Effector memory CD4-positive, alpha-beta T cell (primary cell): Measurements from ENCODE around the gene ARHGAP19.

ENCODE experiments used
- DNase-seq, 3 donors: peaks; one replicate each; pipeline ENCODE4 v3.0.0-alpha.2; 2020
- H3K27ac ChIP-seq: 2 replicates; pipeline ENCODE4 v1.7.0; 2013; ENCODE audit warnings: mild to moderate bottlenecking, low read length, moderate library complexity; ENCODE audit not compliant: insufficient read depth, poor library complexity, severe bottlenecking
- H3K27me3 ChIP-seq: replicated peaks from 2 replicates; pipeline ENCODE4 v1.7.0; 2013; ENCODE audit warnings: mild to moderate bottlenecking, low read length; ENCODE audit not compliant: insufficient read depth, control insufficient read depth, poor library complexity, severe bottlenecking
- H3K36me3 ChIP-seq: 2 replicates; pipeline ENCODE4 v1.7.0; 2013; ENCODE audit warnings: mild to moderate bottlenecking, low read length, moderate library complexity; ENCODE audit not compliant: control insufficient read depth, insufficient read depth
- H3K4me1 ChIP-seq: 2 replicates; pipeline ENCODE4 v1.7.0; 2013; ENCODE audit warnings: low read length, mild to moderate bottlenecking; ENCODE audit not compliant: control insufficient read depth, insufficient read depth, poor library complexity, severe bottlenecking
- H3K4me3 ChIP-seq: 2 replicates; pipeline ENCODE4 v1.7.0; 2013; ENCODE audit warnings: low read length, low read depth, mild to moderate bottlenecking; ENCODE audit not compliant: insufficient read depth, poor library complexity, severe bottlenecking
- H3K9me3 ChIP-seq: 2 replicates; pipeline ENCODE4 v1.7.0; 2013; ENCODE audit warnings: mild to moderate bottlenecking, low read length, moderate library complexity; ENCODE audit not compliant: control insufficient read depth

Gene ARHGAP19

GRCh38 chr10:97200616-97201015 lies 91.8 kb downstream of the ARHGAP19 start:
- DNase-seq: no peak

GRCh38 chr10:97199152-97199551 lies 93.3 kb downstream of the ARHGAP19 start:
- no peak for DNase-seq
- H3K36me3 ChIP-seq: no peaks in the 10 kb centered on the region

More at GRCh38 chr10:97200616-97201015, 91.8 kb downstream of the ARHGAP19 start:
- no peak overlapping the region for H3K27ac ChIP-seq
- no peaks in the 10 kb centered on the region for H3K27me3 ChIP-seq
- no peak overlapping the region for H3K4me3 ChIP-seq
- no peaks in the 10 kb centered on the region for H3K36me3 ChIP-seq
- H3K4me1 ChIP-seq: peaks cover 5% of the 10 kb centered on the region
- no peaks in the 10 kb centered on the region for H3K9me3 ChIP-seq

GRCh38 chr10:97197030-97197500 lies 95.4 kb downstream of the ARHGAP19 start:
- Histone ChIP-seq H3K27me3 (no peaks in the 10 kb centered on the region), H3K27ac (no peak overlapping the region), H3K4me1 (peaks cover 7% of the 10 kb centered on the region), H3K36me3 (no peaks in the 10 kb centered on the region), H3K4me3 (no peak overlapping the region), H3K9me3 (no peaks in the 10 kb centered on the region)
- no peak for DNase-seq

More at GRCh38 chr10:97199152-97199551, 93.3 kb downstream of the ARHGAP19 start:
- peaks cover 7% of the 10 kb centered on the region for H3K4me1 ChIP-seq
- H3K27me3 ChIP-seq: no peaks in the 10 kb centered on the region
- H3K9me3 ChIP-seq: no peaks in the 10 kb centered on the region
- no peak overlapping the region for H3K27ac ChIP-seq
- no peak overlapping the region for H3K4me3 ChIP-seq

- Histone ChIP-seq H3K27me3 (no peaks in the 10 kb centered on the region), H3K27ac (no peak overlapping the region)
- DNase-seq: peak; percentile 11 to 46 (median 39)
Observed at GRCh38 chr10:97196223-97197029, 96.0 kb downstream of the ARHGAP19 start.

GRCh38 chr10:97195706-97196222 lies 96.7 kb downstream of the ARHGAP19 start:
- H3K9me3 ChIP-seq: no peaks in the 10 kb centered on the region
- no peaks in the 10 kb centered on the region for H3K27me3 ChIP-seq
- no peak for DNase-seq
- H3K36me3 ChIP-seq: no peaks in the 10 kb centered on the region
- peaks cover 7% of the 10 kb centered on the region for H3K4me1 ChIP-seq
- peak overlapping the region; percentile 76 for H3K4me3 ChIP-seq
- H3K27ac ChIP-seq: no peak overlapping the region

More at GRCh38 chr10:97196223-97197029, 96.0 kb downstream of the ARHGAP19 start:
- H3K9me3 ChIP-seq: no peaks in the 10 kb centered on the region
- no peaks in the 10 kb centered on the region for H3K36me3 ChIP-seq
- H3K4me3 ChIP-seq: peak overlapping the region; percentile 76
- H3K4me1 ChIP-seq: peaks cover 7% of the 10 kb centered on the region

- no peaks in the 10 kb centered on the region for H3K9me3 ChIP-seq
- DNase-seq: no peak
- H3K36me3 ChIP-seq: no peaks in the 10 kb centered on the region
- no peak overlapping the region for H3K27ac ChIP-seq
- H3K4me1 ChIP-seq: peaks cover 7% of the 10 kb centered on the region
- H3K4me3 ChIP-seq: no peak overlapping the region
- H3K27me3 ChIP-seq: no peaks in the 10 kb centered on the region
Observed at GRCh38 chr10:97192952-97193435, 99.4 kb downstream of the ARHGAP19 start.

GRCh38 chr10:97190450-97190849 lies 102.0 kb downstream of the ARHGAP19 start:
- Histone ChIP-seq H3K4me1 (no peaks in the 10 kb centered on the region), H3K27ac (no peak overlapping the region), H3K36me3 (no peaks in the 10 kb centered on the region), H3K9me3 (no peaks in the 10 kb centered on the region), H3K4me3 (no peak overlapping the region), H3K27me3 (peaks cover 7% of the 10 kb centered on the region)
- DNase-seq: no peak

GRCh38 chr10:97188261-97188711 lies 104.2 kb downstream of the ARHGAP19 start:
- Histone ChIP-seq H3K27me3 (peaks cover 7% of the 10 kb centered on the region), H3K9me3 (no peaks in the 10 kb centered on the region), H3K27ac (no peak overlapping the region), H3K36me3 (no peaks in the 10 kb centered on the region), H3K4me3 (no peak overlapping the region), H3K4me1 (no peaks in the 10 kb centered on the region)
- DNase-seq: no peak

GRCh38 chr10:97186911-97187310 lies 105.5 kb downstream of the ARHGAP19 start:
- Histone ChIP-seq H3K4me1 (no peaks in the 10 kb centered on the region), H3K27me3 (peaks cover 7% of the 10 kb centered on the region), H3K9me3 (no peaks in the 10 kb centered on the region), H3K4me3 (no peak overlapping the region), H3K36me3 (no peaks in the 10 kb centered on the region), H3K27ac (no peak overlapping the region)
- DNase-seq: no peak
